Gastrocnemius medialis (tissue), 4 donors: ENCODE measurements around the gene KCNK17. TPM values are rescaled to one million over a fixed set of nuclear protein-coding genes. Genes with fewer than 3 reads are reported as not detected.
A peak's percentile ranks its signal among the peaks of the same experiment; 100 is the strongest.

Experiments used
- ATAC-seq, 2 donors: fragments of 150-250 bp; one replicate each; pipeline ENCODE4 v1.9.1; 2016
- DNase-seq, 2 donors: peaks; one replicate each; pipeline ENCODE4 v3.0.0-alpha.2; 2019
- H3K27ac ChIP-seq, 4 donors: fragments of 200-600 bp; sonication (generic); 1 replicate in 1 of 4; 2 replicates in 3 of 4; pipeline ENCODE4 v1.5.1; 2016 to 2018; ENCODE audit warnings: mild to moderate bottlenecking in 2 of 4, moderate library complexity in 1 of 4
- H3K27me3 ChIP-seq, 3 donors: fragments of 200-600 bp; sonication (generic) in 2 of 3; 1 replicate in 1 of 3; 2 replicates in 2 of 3; pipeline versions ENCODE4 v1.5.1 to v1.6.0; 2016 to 2019; ENCODE audit warnings: mild to moderate bottlenecking in 1 of 3, moderate library complexity in 1 of 3
- H3K36me3 ChIP-seq, 2 donors: fragments of 200-600 bp; sonication (generic) in 1 of 2; one replicate each; pipeline ENCODE4 v1.5.1; 2017 to 2018
- H3K4me1 ChIP-seq, 2 donors: fragments of 200-600 bp; sonication (generic) in 1 of 2; one replicate each; pipeline ENCODE4 v1.5.1; 2016 to 2017; ENCODE audit warnings: mild to moderate bottlenecking in 2 of 2
- H3K4me3 ChIP-seq, 4 donors: fragments of 200-600 bp; sonication (generic) in 3 of 4; 1 replicate in 1 of 4; 2 replicates in 3 of 4; pipeline ENCODE4 v1.5.1; 2016 to 2019; ENCODE audit warnings: mild to moderate bottlenecking in 2 of 4
- H3K9me3 ChIP-seq, 3 donors: fragments of 200-600 bp; sonication (generic) in 2 of 3; 1 replicate in 1 of 3; 2 replicates in 2 of 3; pipeline ENCODE4 v1.5.1; 2016 to 2019
- CTCF ChIP-seq, 5 experiments: fragments of 450-650 bp in 3 of 5; fragments of 200-600 bp in 2 of 5; sonication (generic) in 2 of 5; IDR thresholded peaks in 4 of 5; conservative IDR thresholded peaks in 1 of 5; 1 replicate in 4 of 5; 2 replicates in 1 of 5; pipeline ENCODE4 v1.5.1; 2016 to 2019; ENCODE audit warnings: antibody characterized with exemption in 5 of 5, mild to moderate bottlenecking in 3 of 5, moderate library complexity in 3 of 5
- POLR2A ChIP-seq, 2 donors: fragments of 450-650 bp; IDR thresholded peaks; one replicate each; pipeline ENCODE4 v1.6.1; 2017; ENCODE audit warnings: antibody characterized with exemption in 2 of 2, mild to moderate bottlenecking in 2 of 2, moderate library complexity in 2 of 2
- in situ Hi-C, 4 donors: fragments of 200-750 bp; cut with MboI; loops; one replicate each; pipeline versions ENCODE4 v1.15.0 to v1.8.0; 2017; ENCODE audit warnings: low sequenced_read_pairs in 4 of 4
- intact Hi-C: fragments of 100-400 bp; cut with DNase I; formaldehyde crosslinking; loops from one replicate; pipeline ENCODE4 v1.15.1; 2023; ENCODE audit warnings: low total_unique reads
- total RNA-seq, 4 donors: library from RNA; depleted of rRNA; stranded (reverse); fragments of >200 nt; gene quantifications; one replicate each; pipeline versions ENCODE4 v1.1.0 to v1.2.3, GENCODE V29; 2016

The KCNK17 gene
- total RNA-seq, 4 donors from 2014 or later = not detected

- DNase-seq (no peak), ATAC-seq (no peak)
- no peak overlapping the region for H3K4me3 ChIP-seq
- no peaks in the 10 kb centered on the region for H3K36me3 ChIP-seq
- H3K27ac ChIP-seq = no peak overlapping the region
- TF ChIP-seq CTCF (IDR thresholded peaks at IDR 0.05 in 4 of 5, conservative IDR thresholded peaks at IDR 0.05 in 1 of 5) = no peak
- no peak for TF ChIP-seq POLR2A (IDR thresholded peaks at IDR 0.05)
- H3K27me3 ChIP-seq = peaks cover 3 to 21% (median 13%) of the 10 kb centered on the region in 3 donors
- intact Hi-C loops (loop anchor here (1.0 to 2.0 kb wide), 3 partner anchors 144 to 438 kb away; no protein-coding TSS in a partner anchor), in situ Hi-C loops (loop anchor here in 2 of 4 donors (25.0 kb wide), 2 partner anchors 323 to 448 kb away; no protein-coding TSS in a partner anchor)
- peaks cover 0 to 10% of the 10 kb centered on the region in 2 donors for H3K4me1 ChIP-seq
- H3K9me3 ChIP-seq = no peaks in the 10 kb centered on the region
Observed at GRCh38 chr6:39310542-39310941, 3.7 kb downstream of the KCNK17 start.

- H3K4me3 ChIP-seq = no peak overlapping the region
- no peaks in the 10 kb centered on the region for H3K36me3 ChIP-seq
- peak; percentile 31 to 38 for DNase-seq
- H3K27me3 ChIP-seq = peaks cover 3 to 21% (median 13%) of the 10 kb centered on the region in 3 donors
- intact Hi-C loops (loop anchor here (1.0 to 2.0 kb wide), 3 partner anchors 144 to 438 kb away; no protein-coding TSS in a partner anchor), in situ Hi-C loops (loop anchor here (5.0 to 25.0 kb wide), 6 partner anchors 145 to 448 kb away; no protein-coding TSS in a partner anchor)
- peaks cover 0 to 10% of the 10 kb centered on the region in 2 donors for H3K4me1 ChIP-seq
- no peak overlapping the region for H3K27ac ChIP-seq
- peak; percentile 44 to 49 for ATAC-seq
- TF ChIP-seq CTCF (IDR thresholded peaks at IDR 0.05 in 4 of 5, conservative IDR thresholded peaks at IDR 0.05 in 1 of 5) (peak; percentile 33 to 84 (median 80)), POLR2A (IDR thresholded peaks at IDR 0.05) (no peak)
- H3K9me3 ChIP-seq = no peaks in the 10 kb centered on the region
Observed at GRCh38 chr6:39309942-39310531, 4.2 kb downstream of the KCNK17 start.

- no peak for DNase-seq
- Histone ChIP-seq H3K27me3 (no peaks in the 10 kb centered on the region), H3K27ac (no peak overlapping the region), H3K36me3 (no peaks in the 10 kb centered on the region), H3K4me1 (no peaks in the 10 kb centered on the region), H3K9me3 (no peaks in the 10 kb centered on the region), H3K4me3 (no peak overlapping the region)
- in situ Hi-C loops (loop anchor here (5.0 to 25.0 kb wide), 6 partner anchors 143 to 445 kb away; no protein-coding TSS in a partner anchor), intact Hi-C loops (no loop called here)
- no peak for ATAC-seq
- no peak for TF ChIP-seq POLR2A (IDR thresholded peaks at IDR 0.05)
- TF ChIP-seq CTCF (IDR thresholded peaks at IDR 0.05 in 4 of 5, conservative IDR thresholded peaks at IDR 0.05 in 1 of 5) = no peak
Observed at GRCh38 chr6:39307462-39307861, 6.8 kb downstream of the KCNK17 start.

GRCh38 chr6:39304951-39305350, 9.3 kb downstream of the KCNK17 start:
- DNase-seq = no peak
- Histone ChIP-seq H3K27me3 (peaks cover 0 to 3% (median 0%) of the 10 kb centered on the region in 3 donors), H3K4me3 (no peak overlapping the region), H3K27ac (no peak overlapping the region), H3K9me3 (no peaks in the 10 kb centered on the region), H3K4me1 (no peaks in the 10 kb centered on the region), H3K36me3 (no peaks in the 10 kb centered on the region)
- in situ Hi-C loops (loop anchor here (5.0 to 25.0 kb wide), 7 partner anchors 138 to 443 kb away; no protein-coding TSS in a partner anchor), intact Hi-C loops (loop anchor here (5.0 kb wide), 1 partner anchor 218 kb away; no protein-coding TSS in a partner anchor)
- TF ChIP-seq POLR2A (IDR thresholded peaks at IDR 0.05) = no peak
- no peak for ATAC-seq

GRCh38 chr6:39303425-39304153, 10.6 kb downstream of the KCNK17 start:
- in situ Hi-C loops = loop anchor here (5.0 to 25.0 kb wide), 6 partner anchors 136 to 441 kb away; no protein-coding TSS in a partner anchor
- ATAC-seq = no peak
- Histone ChIP-seq H3K27me3 (peaks cover 0 to 7% (median 0%) of the 10 kb centered on the region in 3 donors), H3K27ac (no peak overlapping the region), H3K4me3 (no peak overlapping the region), H3K36me3 (no peaks in the 10 kb centered on the region), H3K4me1 (no peaks in the 10 kb centered on the region), H3K9me3 (no peaks in the 10 kb centered on the region)
- TF ChIP-seq POLR2A (IDR thresholded peaks at IDR 0.05) (no peak), CTCF (IDR thresholded peaks at IDR 0.05 in 4 of 5, conservative IDR thresholded peaks at IDR 0.05 in 1 of 5) (peak in 3 of 5 experiments; percentile 4 to 30 (median 7))
- DNase-seq = no peak
- intact Hi-C loops = loop anchor here (1.0 to 5.0 kb wide), 3 partner anchors 135 to 331 kb away; no protein-coding TSS in a partner anchor
